ENCODE measurements around the gene RNF121. TPM values are rescaled to one million over a fixed set of nuclear protein-coding genes. Genes with fewer than 3 reads are reported as not detected.

The RNF121 gene
- total and polyA plus RNA-seq, 2 of the 4 experiments (the other 2 are of a cell fraction) = 43.4 to 88.7 TPM

DNA sequence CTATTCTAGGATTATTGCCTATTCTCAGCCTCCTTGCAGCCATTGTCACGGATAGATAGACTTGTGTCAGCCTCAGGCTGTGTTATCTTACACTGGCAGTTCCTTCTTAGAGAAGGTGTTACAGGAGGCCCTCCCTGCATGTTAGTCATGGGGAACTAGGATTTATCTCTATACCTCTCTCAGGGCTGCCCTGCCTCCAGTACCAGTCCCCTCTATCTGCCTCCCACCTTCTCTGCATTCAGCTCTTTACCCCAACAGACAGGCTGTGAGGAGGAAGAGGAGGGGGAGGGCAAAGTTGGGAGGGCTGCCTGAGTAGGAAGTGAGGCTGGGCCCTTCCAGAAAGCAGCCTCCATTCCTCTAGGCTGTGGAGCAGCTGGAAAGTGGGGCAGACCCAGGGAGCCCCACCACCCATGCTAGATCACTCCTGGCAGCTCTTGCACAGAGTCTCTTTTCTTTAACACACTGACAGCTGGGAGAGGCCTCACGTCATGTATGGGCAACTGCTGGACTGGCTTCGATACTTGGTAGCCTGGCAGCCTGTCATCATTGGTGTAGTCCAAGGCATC, 67.0 kb downstream of the RNF121 start:
- in situ Hi-C loops (cut with MboI; ENCODE audit: low sequenced_read_pairs) = no loop called here

More for the DNA sequence above, 67.0 kb downstream of the RNF121 start:
- Histone ChIP-seq H2AK5ac (ENCODE audit: low read depth, low read length) (no peak overlapping the region), H3K4me3 (ENCODE audit: insufficient read depth, low read depth, low read length) (no peak overlapping the region), H3K27ac (ENCODE audit: insufficient read depth, low read length) (no peak overlapping the region), H2BK20ac (ENCODE audit: low read depth, low read length) (no peak overlapping the region), H3K79me1 (ENCODE audit: low read depth in 1 of 2, low read length in 2 of 2) (peaks cover 2 to 17% of the 10 kb centered on the region in 2 experiments; a peak in 2 of 4 replicates), H3K18ac (ENCODE audit: low read depth, low read length) (no peak overlapping the region), H4K8ac (ENCODE audit: low read depth in 2 of 2, low read length in 2 of 2) (no peak overlapping the region), H3K9me3 (ENCODE audit: control insufficient read depth, insufficient read depth, low read length) (no peaks in the 10 kb centered on the region), H3K23ac (ENCODE audit: low read depth, low read length) (no peak overlapping the region), H2AFZ (replicated peaks; ENCODE audit: low read length, poor library complexity) (no peak overlapping the region), H4K91ac (ENCODE audit: insufficient read depth, low read depth, low read length) (no peak overlapping the region), H3K9me1 (ENCODE audit: insufficient read depth, low read length) (peaks cover 14% of the 10 kb centered on the region), H3K36me3 (ENCODE audit: control insufficient read depth, insufficient read depth, low read length) (peaks cover 9% of the 10 kb centered on the region), H3K27me3 (ENCODE audit: control insufficient read depth, insufficient read depth, low read length) (no peaks in the 10 kb centered on the region), H3K4me1 (ENCODE audit: control insufficient read depth, insufficient read depth, low read length) (peaks cover 6% of the 10 kb centered on the region), H2BK120ac (ENCODE audit: low read depth, low read length) (no peak overlapping the region), H3K14ac (replicated peaks; ENCODE audit: low read depth, low read length) (no peak overlapping the region), H2AK9ac (replicated peaks; ENCODE audit: low read depth, low read length, poor library complexity) (no peak overlapping the region), H3K56ac (ENCODE audit: extremely low read depth, insufficient read depth, low read length) (no peak overlapping the region), H2BK15ac (ENCODE audit: low read depth, low read length) (no peak overlapping the region), H3K9ac (ENCODE audit: low read depth, low read length) (no peak overlapping the region), H3K4me2 (ENCODE audit: low read depth, low read length) (no peak overlapping the region), H2BK5ac (ENCODE audit: low read depth, low read length, poor library complexity, severe bottlenecking) (no peak overlapping the region), H4K20me1 (ENCODE audit: insufficient read depth, low read length) (peaks cover 15% of the 10 kb centered on the region), H3K4ac (ENCODE audit: low read depth, low read length) (no peak overlapping the region), H4K5ac (ENCODE audit: low read depth, low read length) (no peak overlapping the region)
- intact Hi-C loops (cut with micrococcal nuclease) (no loop called here), dilution Hi-C loops (cut with HindIII; ENCODE audit: low sequenced_read_pairs, unreplicated experiment) (no loop called here)
- CTCF ChIA-PET = no interaction called here
- no TSS peak for BruUV-seq (replicated peaks)
- ATAC-seq (ENCODE audit: low read depth) = no peak
- no peak for DNase-seq
- POLR2A ChIA-PET (ENCODE audit: unreplicated experiment) = no interaction called here
- WGBS, 2 experiments (ENCODE audit: extremely low coverage in 2 of 2, insufficient read length in 1 of 2) = no CpG with 5 or more reads among the region's 3 CpGs
- no peak for TF ChIP-seq RAD21 (IDR thresholded peaks at IDR 0.05; ENCODE audit: low read length)
- no peak for TF ChIP-seq POLR2A (IDR thresholded peaks at IDR 0.05; ENCODE audit: low read depth, low read length)
- no peak for TF ChIP-seq CHD1 (IDR thresholded peaks at IDR 0.05; ENCODE audit: low read depth, low read length)
- TF ChIP-seq MXI1 (IDR thresholded peaks at IDR 0.05; ENCODE audit: borderline replicate concordance, low read depth, low read length) = no peak
- no peak for TF ChIP-seq BHLHE40 (IDR thresholded peaks at IDR 0.05; ENCODE audit: low read depth, low read length)
- TF ChIP-seq, protein P1, sequence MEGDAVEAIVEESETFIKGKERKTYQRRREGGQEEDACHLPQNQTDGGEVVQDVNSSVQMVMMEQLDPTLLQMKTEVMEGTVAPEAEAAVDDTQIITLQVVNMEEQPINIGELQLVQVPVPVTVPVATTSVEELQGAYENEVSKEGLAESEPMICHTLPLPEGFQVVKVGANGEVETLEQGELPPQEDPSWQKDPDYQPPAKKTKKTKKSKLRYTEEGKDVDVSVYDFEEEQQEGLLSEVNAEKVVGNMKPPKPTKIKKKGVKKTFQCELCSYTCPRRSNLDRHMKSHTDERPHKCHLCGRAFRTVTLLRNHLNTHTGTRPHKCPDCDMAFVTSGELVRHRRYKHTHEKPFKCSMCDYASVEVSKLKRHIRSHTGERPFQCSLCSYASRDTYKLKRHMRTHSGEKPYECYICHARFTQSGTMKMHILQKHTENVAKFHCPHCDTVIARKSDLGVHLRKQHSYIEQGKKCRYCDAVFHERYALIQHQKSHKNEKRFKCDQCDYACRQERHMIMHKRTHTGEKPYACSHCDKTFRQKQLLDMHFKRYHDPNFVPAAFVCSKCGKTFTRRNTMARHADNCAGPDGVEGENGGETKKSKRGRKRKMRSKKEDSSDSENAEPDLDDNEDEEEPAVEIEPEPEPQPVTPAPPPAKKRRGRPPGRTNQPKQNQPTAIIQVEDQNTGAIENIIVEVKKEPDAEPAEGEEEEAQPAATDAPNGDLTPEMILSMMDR (conservative IDR thresholded peaks at IDR 0.05; ENCODE audit: low read depth, low read length) = no peak
